Posterior vena cava (tissue), 2 donors: Measurements from ENCODE around the gene NKX1-2. TPM values are rescaled to one million over a fixed set of nuclear protein-coding genes. Genes with fewer than 3 reads are reported as not detected.
A peak's percentile ranks its signal among the peaks of the same experiment; 100 is the strongest.

Experiments used
- DNase-seq: peaks from one replicate; pipeline ENCODE4 v3.0.0-alpha.2; 2020; ENCODE audit warnings: low spot score
- intact Hi-C, 2 donors: fragments of 100-400 bp; cut with DNase I; formaldehyde crosslinking; loops; one replicate each; pipeline versions ENCODE4 v1.14.1 to v1.14.2; 2022 to 2023
- long read RNA-seq, 2 donors: library from polyadenylated mRNA; unstranded; transcript quantifications; one replicate each; pipeline ENCODE4 v2.0.0, GENCODE V29; 2020 to 2021
- total RNA-seq, 2 donors: library from RNA; stranded (reverse); fragmentation: NEBNext Ultra II Directional; extraction: Animal tissue kit (Norgen Biotek cat#: 25700); gene quantifications; one replicate each; pipeline ENCODE4 v1.2.1, GENCODE V29; 2021
- donor health status: DM: yes; HTN: yes; CAD: no.
- donor health status: DM: yes; HTN: yes; CAD: no.

Gene NKX1-2
- not detected for total RNA-seq
- long read RNA-seq, donor 1: 0 reads
- long read RNA-seq, donor 2: 0 reads

DNA sequence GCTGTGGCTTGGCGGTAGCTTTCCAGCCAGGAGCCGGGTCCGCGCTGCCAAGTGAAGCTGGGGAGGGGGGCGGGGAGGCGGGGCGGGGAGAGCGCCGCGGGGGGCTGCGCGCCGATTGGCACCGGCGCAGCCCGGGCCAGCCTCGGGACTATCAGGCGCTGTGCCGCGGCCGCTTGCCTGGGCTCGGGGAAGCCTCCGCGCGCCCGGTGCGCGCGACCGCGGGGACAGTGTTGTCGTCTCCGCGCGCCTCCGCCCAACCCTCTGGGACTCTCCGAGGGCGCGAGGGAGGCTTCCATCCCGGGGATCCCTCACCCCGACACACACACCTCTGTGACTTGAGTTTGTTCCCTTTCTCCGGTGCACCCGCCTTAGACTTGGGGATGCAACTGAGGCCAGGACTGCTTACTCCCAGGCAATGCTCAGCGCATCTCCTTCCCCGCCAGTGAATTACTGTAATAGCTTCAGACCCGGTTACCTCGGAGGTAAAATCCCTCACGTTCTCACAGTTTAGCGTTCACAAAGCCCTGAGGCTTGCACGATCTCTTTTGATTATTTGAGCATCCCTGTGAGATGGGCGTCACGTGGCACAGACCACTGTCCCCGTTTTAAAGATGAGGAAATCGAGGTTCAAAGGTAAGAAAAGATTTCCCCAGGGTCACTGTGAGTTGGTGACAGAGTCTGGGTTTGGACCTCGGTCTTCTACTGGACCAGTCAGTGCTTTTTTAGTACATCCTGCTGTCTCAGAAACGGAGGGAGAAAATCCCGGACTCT, at the start of gene NKX1-2:
TSS of gene NKX1-2 (minus strand) at position 24 of the 771 bp plus-strand sequence. CDS start 92 bp downstream, outside the sequence.
- DNase-seq: peak; percentile 67
- intact Hi-C loops: loop anchor here in 1 of 2 donors (5.0 kb wide), 1 partner anchor 882 kb away; no protein-coding TSS in a partner anchor

DNA sequence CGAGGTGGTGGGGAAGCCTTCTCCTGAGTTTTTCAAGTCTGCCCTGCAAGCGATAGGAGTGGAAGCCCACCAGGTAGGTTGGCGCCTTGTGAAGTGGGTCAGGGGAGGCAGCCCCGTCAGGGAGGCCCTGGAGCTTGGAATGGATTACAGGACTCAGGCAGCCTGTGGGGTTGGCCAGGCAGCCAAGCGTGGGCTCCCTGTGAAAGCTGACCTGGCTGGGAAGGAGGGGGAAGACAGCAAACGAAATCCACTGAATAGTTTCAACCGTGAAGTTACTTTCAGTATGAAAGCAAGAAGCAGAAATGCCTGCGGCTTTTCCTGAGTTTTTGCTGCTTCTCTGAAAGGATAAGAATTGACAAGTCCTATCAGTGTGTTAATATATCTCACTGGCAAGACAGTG, 48.2 kb upstream of the NKX1-2 start:
- intact Hi-C loops: no loop called here
- no peak for DNase-seq

DNA sequence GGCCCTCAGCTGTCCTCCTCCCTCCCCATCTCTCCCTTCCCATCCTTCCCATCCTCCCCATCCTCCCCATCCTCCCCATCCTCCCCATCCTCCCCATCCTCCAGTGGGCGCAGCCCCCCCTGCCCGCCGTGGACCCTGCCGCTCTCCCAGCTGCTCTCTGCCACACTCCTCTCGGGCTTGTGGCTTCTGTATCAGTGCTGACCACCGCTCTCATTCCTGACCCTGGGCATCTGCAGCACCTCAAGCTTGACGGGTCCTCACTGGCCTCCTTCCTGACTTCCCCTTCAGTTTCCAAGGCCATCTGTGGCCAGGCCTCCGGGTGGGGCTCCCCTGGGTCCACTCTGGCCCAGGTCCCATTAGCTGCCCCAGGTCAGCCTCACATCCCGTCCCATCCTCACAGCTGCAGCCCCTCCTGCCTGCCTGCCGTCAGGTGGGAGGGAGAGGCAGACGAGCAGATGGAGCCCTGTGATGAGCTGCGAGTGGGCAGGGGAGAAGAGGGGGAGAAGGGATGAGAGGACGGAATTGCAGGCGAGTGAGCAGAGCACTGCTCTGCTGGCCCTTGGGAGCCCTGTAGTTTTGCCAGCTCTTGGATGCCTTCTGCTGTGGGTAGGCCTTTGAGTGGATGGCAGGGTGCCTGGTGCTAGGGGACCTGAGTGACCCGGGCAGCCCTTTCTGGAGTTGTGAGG, 47.5 kb upstream of the NKX1-2 start:
- DNase-seq: peak; percentile 65
- intact Hi-C loops: no loop called here

DNA sequence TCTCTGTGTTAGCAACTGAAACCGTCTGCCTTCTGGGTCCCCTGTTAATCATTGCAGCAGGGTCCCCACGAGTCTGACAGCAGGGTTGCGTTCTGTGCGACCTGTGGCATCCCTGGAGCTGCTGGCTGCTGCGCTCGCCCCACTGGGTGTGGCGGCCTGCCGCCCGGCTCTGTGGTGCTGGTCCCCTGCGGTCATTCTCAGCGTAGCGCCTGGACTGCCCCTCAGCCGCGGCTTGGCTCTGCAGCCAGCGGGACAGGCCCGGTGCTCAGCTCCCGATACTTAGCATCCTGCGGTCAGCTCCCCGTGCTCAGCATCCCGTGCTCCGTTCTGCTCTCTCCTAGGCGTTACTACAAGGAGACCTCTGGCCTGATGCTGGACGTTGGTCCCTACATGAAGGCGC, 46.8 kb upstream of the NKX1-2 start:
- DNase-seq: peak; percentile 65
- intact Hi-C loops: no loop called here

DNA sequence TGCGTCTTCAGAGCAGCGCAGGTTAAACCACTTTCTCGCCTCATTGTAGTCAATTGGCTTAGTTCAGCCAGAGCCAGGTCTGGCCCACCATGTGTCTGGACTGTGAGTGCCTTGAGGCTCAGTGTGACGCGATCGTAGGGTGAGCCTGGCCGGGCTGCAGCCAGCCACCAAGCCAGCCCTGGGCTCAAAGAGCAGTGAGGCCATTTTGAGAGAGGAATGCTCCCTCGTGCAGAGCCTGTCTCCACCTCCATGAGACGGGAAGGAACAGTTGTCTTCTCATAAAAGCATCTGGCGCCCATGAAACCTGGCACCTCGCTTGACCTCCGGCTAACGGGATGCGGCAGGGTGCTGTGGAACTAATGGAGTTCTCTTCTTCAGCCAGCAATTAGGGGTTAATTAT, 46.3 kb upstream of the NKX1-2 start:
- peak; percentile 52 for DNase-seq
- intact Hi-C loops: no loop called here

DNA sequence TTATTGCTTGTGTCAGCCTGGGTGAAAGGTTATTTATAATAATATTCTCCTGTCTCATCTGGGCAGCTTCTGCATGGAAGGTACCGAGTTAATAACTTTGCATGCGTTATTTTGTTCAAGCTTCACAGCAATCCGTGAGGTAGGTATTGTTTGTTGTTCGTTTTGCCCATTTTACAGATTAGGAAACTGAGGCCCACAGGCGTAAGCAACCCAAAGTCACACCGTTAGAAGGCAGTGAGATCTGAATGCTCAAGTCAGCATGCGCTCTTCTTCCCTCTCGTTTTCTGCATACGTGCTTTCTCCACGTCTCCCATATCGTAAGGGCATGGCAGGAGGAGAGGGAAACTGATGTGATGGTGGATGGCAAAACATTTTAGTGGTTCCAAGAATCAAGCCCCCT, 45.9 kb upstream of the NKX1-2 start:
- DNase-seq: no peak
- intact Hi-C loops: no loop called here

DNA sequence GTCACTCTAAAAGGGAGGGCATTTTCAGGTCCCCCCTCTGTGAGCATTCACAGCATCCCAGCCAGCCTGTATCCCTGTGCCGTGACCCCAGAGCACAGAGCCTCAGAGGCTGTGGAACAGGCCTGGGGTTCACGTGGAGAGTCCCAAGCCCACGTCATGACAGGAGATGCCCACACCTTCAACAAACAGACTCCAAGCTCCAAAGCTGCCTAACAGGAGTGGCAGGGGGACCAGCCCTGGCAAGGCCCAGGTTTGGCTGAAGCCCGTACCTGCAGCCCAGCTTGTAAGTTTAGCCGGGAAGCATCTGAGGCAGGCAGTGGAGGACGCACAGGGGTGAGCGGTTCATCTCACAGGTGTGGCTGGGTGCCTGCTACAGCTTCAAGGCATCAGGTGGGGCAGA, 45.3 kb upstream of the NKX1-2 start:
- DNase-seq: peak; percentile 51
- intact Hi-C loops: no loop called here

DNA sequence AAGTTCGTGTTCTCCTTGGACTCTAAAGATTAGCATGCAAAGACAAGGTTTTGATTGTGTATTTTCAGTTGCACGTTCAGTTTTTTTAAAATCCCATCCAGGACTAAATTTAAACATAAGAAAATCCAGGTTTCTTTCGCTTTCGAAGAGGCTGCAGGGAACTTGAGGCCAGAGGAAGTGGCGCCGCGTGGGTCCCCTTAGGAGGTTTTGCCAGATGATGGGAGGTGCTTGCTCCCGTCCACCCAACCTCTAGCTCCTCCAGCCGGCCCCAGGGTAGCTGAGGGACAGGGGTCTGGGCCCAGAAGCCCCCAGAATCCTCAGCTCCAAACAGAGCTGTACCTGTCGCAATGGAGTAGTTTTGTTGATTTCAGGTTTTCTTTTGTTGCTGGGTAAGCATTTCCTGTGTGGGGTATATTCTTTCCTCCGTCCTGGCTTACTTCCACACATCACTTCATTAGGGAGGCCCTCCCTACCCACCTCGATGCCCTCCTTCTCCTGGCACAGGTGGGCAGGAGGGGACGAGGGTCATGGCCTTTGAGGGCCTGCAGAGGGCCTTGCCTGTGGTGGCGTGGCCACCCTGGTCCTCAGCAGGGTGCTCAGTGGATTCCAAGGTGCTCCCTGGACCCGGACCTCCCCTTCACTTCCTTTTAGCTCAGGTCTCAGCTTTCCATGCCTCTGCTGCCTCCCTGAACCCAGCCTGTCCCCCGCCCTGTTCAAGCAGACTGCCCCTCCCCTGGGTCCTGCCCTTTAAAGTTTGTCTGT, 44.4 kb upstream of the NKX1-2 start:
- intact Hi-C loops: no loop called here
- peak; percentile 78 for DNase-seq

DNA sequence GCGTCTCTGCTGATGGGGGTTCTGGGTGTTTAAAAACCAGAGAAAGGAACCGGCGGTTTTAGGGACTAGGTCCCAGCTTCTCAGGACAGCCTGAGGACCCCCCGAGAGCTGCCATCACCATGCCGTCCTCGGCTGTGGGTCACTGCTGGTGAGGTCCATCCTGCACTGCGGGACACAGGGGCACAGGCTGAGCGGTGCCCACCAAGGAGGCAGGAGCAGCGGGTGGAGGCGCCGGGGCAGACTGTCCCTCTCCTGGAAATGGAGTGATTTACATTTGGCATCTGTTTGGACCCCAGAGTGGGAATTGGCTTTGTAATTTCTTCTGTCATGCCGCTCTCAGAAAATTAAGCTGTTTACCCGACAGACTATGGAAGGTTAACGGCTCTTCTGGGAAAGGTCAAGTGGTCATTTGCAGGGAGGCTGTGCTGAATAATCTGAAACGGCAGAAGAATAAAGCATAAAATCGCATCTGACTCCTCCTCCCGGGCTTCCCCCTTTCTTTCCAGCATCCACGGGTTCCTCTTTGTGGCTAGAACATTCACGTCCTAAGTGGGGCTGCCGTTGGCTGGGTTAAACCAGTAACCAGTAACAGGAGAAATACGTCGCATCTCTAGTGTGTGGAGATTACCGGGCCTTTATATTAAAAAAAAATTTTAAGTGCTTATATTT, 43.5 kb upstream of the NKX1-2 start:
- peak; percentile 72 for DNase-seq
- intact Hi-C loops: no loop called here

DNA sequence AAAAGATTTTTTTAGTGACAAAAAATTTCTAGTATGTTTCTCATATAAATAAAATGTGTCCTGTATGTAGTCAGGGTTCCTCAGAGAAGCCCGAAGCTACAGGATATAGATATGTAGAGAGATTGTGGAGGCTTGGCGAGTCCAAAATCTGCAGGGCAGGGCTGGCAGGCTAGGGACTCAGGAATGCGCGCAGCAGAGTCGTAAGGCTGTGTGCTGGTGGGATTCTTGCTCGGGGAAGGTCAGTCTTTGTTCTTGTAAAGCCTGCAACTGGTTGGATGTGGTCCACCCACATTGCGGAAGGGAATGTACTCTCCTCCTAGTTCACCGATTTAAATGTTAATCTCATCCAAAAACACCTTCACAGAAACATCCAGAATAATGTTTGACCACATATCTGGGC, 42.4 kb upstream of the NKX1-2 start:
- no peak for DNase-seq
- intact Hi-C loops: no loop called here

DNA sequence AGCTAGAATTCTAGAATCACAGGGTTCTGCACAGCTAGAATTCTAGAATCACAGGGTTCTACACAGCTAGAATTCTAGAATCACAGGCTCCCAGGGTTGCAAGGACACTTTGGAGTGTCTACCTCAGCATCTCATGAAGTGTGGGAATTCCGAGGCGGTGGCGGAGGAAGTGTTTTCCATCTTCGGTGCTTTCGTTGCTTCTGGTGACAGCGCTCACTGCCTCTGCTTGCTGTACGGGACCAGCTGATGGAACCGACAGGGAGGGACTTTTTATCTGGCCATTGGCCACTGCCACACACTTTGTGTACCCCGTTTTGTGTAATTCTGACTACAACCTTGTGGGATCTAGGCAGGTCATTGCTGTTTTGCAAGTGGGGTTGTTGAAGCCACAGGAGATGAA, 41.3 kb upstream of the NKX1-2 start:
- intact Hi-C loops: no loop called here
- peak; percentile 52 for DNase-seq

DNA sequence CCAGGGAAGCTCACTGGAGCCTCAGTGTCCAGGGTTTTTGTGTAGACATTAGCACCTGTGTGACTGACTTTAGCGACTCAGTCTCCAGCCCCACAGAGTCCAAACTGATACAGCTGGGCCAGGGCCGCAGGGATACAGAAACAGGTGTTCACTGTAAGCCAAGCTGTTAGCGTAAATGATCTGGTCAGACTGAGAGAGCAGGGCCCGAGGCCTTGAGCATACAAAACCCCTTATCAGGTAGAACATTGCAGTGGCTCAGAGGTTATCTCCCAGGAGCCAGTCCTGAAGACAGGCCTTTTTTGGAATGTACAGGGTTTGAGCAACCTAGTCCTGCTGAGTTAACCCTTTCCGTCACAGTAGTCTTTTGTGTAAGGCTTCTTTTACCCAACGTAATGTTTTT, 36.8 kb upstream of the NKX1-2 start:
- no peak for DNase-seq
- intact Hi-C loops: no loop called here

DNA sequence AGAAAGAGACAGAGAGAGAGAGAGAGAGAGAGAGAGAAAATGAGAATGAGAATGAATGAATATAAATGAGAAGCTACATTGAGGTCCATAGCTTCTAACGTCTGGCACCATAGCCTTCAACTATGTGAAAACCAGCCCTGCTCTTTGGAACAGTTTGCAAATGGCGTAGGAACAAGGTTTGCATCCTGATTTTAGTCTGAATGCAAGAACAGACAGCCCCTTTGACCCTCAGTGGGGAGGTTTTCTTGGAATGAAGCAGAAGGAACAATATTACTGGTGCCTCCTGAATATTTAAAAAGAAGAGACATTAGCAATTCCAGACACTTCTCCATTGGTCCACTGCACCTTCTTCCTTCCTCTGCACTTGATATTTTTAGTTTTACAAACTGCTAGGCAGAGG, 34.8 kb upstream of the NKX1-2 start:
- intact Hi-C loops: no loop called here
- no peak for DNase-seq

DNA sequence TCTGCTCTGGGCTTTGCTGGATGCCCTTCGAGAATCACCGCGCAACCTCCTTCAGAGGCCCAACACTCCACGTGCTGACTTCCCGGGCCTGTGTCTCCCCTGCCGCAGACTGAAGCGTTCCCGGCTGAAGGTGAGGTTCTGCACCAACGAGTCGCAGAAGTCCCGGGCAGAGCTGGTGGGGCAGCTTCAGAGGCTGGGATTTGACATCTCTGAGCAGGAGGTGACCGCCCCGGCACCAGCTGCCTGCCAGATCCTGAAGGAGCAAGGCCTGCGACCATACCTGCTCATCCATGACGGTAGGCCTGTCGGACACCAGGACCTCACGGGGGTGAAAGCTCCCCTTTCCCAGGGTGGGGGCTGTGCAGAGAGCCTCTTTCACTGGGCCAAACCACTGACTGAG, 34.2 kb upstream of the NKX1-2 start:
- DNase-seq: peak; percentile 74
- intact Hi-C loops: no loop called here

DNA sequence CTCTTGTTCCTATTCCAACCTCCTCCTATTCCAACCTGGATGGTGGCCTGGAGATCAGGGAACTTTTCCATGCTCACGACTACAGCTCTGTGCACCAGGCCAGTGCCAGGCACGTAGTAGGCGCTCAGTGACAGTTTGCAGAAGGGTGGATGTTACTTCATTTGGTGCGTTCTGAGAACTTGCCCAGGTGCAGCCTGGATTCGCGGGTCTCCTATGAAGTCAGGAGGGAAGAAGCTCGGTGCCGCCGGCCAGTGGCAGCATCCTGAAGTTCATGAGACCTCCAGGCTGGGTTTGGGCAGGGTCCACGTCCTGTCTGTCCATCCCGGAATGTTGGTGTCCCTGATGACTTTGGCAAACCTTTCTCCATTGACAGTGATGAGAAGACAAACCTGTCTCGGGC, 33.0 kb upstream of the NKX1-2 start:
- intact Hi-C loops: no loop called here
- DNase-seq: peak; percentile 58

DNA sequence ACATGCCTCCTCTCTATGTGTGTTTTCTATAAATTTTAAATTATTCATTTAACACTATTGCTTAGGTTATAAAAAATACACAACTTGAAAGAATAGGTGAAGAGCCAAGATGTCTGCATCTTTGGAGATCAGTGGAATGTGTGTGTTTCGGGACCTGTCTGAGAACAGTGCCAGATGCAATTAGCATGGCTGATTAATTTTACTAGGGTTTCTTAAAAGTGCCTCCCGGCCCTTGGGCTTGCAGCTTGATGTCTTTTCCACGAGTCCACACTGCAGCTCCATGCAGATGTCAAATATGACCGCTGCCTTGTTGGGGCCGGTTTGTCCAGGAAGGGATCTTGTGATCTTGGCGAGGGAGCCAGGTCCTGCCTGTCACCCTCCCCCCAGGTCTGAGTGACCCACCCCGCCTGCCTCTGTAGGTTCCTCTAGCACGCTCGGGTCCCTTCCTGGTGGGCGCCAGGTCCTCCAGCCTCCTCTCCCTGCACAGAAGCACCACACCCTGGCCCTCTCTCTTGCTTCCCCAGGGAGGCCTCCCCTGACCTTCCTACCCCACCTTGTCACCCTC, 32.5 kb upstream of the NKX1-2 start:
- peak; percentile 58 for DNase-seq
- intact Hi-C loops: no loop called here

DNA sequence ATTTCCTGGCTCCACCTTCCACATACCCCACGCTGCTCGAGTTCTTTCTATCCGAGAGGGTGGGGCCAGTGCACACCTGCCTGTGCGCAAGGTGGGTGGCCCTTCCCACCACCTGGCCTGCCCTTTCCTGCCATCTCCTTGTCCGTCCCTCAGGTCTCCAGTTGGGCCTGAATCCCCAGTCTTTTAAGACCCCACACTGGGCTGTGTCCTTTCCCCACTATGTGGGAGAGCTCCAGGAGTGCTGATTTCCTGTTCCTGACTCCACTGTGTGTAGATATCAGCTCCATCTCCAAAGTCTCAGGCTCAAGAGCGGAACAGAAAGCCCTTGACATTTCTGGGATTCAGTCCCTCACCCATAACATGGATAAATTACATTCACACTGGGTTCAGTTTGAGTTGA, 31.9 kb upstream of the NKX1-2 start:
- intact Hi-C loops: no loop called here

DNA sequence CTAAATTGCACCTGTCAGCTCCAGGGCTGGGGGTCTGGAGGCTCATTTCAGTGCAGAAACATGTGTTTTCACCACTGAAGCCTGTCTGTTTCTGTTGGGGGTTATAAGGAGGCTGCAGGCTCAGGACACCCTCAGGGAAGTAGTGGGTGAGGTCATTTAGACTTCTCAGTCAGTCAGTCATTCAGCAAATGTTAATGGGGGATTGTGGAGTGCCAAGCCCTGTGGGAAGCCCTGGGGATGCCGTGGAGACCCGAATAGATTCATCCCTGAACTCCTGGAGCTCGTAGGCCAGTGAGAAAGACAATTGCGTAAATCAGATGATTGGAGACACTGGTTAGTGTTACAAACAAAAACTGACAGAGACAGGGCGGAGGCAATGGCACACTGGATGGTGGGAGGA, 31.0 kb upstream of the NKX1-2 start:
- DNase-seq: no peak
- intact Hi-C loops: no loop called here

More for the DNA sequence above, 31.9 kb upstream of the NKX1-2 start:
- DNase-seq: no peak

DNA sequence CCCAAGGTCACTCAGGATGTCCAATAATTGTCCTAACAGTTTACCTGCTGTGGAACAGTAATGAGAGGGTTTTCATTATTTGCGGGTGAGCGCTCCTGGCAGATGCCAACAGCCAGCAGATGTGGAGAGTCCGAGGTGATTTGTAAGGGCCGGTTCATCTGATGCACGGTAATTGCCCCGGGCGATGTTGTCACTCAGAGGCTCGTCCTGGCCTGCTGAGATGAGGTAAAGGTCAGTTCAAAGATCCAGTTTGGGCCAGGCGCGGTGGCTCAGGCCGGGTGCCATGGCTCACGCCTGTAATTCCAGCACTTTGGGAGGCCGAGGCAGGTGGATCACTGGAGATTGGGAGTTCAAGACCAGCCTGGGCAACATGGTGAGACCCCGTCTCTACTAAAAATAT, 28.7 kb upstream of the NKX1-2 start:
- DNase-seq: no peak
- intact Hi-C loops: no loop called here
